GM21367 (cell line): Measurements from ENCODE around the gene FAU.

ENCODE experiments used
- ATAC-seq: cut with Tn5 transposase; IDR thresholded peaks from one replicate; pipeline ENCODE4 v1.9.1; 2021; ENCODE audit not compliant: unreplicated experiment

Gene FAU

GRCh38 chr11:65108469-65109123 lies 13.3 kb downstream of the FAU start:
- no peak for ATAC-seq

- ATAC-seq: no peak
Measured at GRCh38 chr11:65107751-65108468, 14.0 kb downstream of the FAU start.

GRCh38 chr11:65107078-65107477 lies 14.9 kb downstream of the FAU start:
- no peak for ATAC-seq

GRCh38 chr11:65104628-65105027 lies 17.3 kb downstream of the FAU start:
- no peak for ATAC-seq

- no peak for ATAC-seq
Measured at GRCh38 chr11:65103476-65103875, 18.5 kb downstream of the FAU start.

- ATAC-seq: no peak
Measured at GRCh38 chr11:65102142-65103095, 19.5 kb downstream of the FAU start.

GRCh38 chr11:65100674-65101350 lies 21.1 kb downstream of the FAU start:
- no peak for ATAC-seq

- no peak for ATAC-seq
Measured at GRCh38 chr11:65096926-65097325, 25.0 kb downstream of the FAU start.

- peak; percentile 59 for ATAC-seq
Measured at GRCh38 chr11:65095974-65096806, 25.7 kb downstream of the FAU start, which contains the start of gene VPS51. TSS of gene VPS51 (plus strand) at chr11:65096214. CDS start at chr11:65096251, 37 bp downstream.

GRCh38 chr11:65095427-65095826 lies 26.5 kb downstream of the FAU start:
- ATAC-seq: no peak

GRCh38 chr11:65090628-65091027 lies 31.3 kb downstream of the FAU start:
- no peak for ATAC-seq

GRCh38 chr11:65089621-65090020 lies 32.3 kb downstream of the FAU start:
- no peak for ATAC-seq

- ATAC-seq: no peak
Measured at GRCh38 chr11:65087827-65088226, 34.1 kb downstream of the FAU start.

- no peak for ATAC-seq
Measured at GRCh38 chr11:65087216-65087615, 34.7 kb downstream of the FAU start.

GRCh38 chr11:65086809-65087208 lies 35.1 kb downstream of the FAU start:
- no peak for ATAC-seq

- no peak for ATAC-seq
Measured at GRCh38 chr11:65085446-65085845, 36.5 kb downstream of the FAU start.

- ATAC-seq: no peak
Measured at GRCh38 chr11:65084598-65085375, 37.1 kb downstream of the FAU start.

GRCh38 chr11:65083834-65084597 lies 37.9 kb downstream of the FAU start, which contains the start of the genes CDCA5 and ZFPL1:
TSS of gene CDCA5 (minus strand) at chr11:65084040. CDS start at chr11:65083978, 62 bp downstream.
TSS of gene ZFPL1 (plus strand) at chr11:65084222. CDS start at chr11:65084699, 477 bp downstream.
- ATAC-seq: peak; percentile 77
